IPS DF 6.9 (cell line): ENCODE data around the gene BCAN.

ENCODE experiments used
- DNase-seq: peaks from one replicate; pipeline ENCODE4 v3.0.0-alpha.2; 2013; ENCODE audit warnings: low read depth, low spot score
- H3K27ac ChIP-seq: one replicate; pipeline ENCODE4 v1.5.1; 2013; ENCODE audit warnings: low read length, control low read depth
- H3K27me3 ChIP-seq: 2 replicates; pipeline ENCODE4 v1.6.1; 2013; ENCODE audit warnings: mild to moderate bottlenecking, low read length; ENCODE audit not compliant: control insufficient read depth, insufficient read depth
- H3K36me3 ChIP-seq: 2 replicates; pipeline ENCODE4 v1.6.1; 2013; ENCODE audit warnings: low read length; ENCODE audit not compliant: control insufficient read depth, insufficient read depth
- H3K4me1 ChIP-seq: 2 replicates; pipeline ENCODE4 v1.6.1; 2013; ENCODE audit warnings: low read length; ENCODE audit not compliant: control insufficient read depth, insufficient read depth
- H3K4me3 ChIP-seq: 2 replicates; pipeline ENCODE4 v1.5.1; 2013; ENCODE audit warnings: mild to moderate bottlenecking, low read length
- H3K9me3 ChIP-seq: 2 replicates; pipeline ENCODE4 v1.6.1; 2013; ENCODE audit warnings: low read length, inconsistent platforms; ENCODE audit not compliant: control insufficient read depth, insufficient read depth
- WGBS: extraction: QIAGEN DNeasy Blood & Tissue Kit; methylation state at CpG from one replicate; pipeline ENCODE4 v1.1.7; 2013; ENCODE audit warnings: mixed read lengths, missing lambda C conversion rate; ENCODE audit not compliant: insufficient read length, insufficient coverage; 5-methylcytosine and 5-hydroxymethylcytosine counted together

Gene BCAN

DNA sequence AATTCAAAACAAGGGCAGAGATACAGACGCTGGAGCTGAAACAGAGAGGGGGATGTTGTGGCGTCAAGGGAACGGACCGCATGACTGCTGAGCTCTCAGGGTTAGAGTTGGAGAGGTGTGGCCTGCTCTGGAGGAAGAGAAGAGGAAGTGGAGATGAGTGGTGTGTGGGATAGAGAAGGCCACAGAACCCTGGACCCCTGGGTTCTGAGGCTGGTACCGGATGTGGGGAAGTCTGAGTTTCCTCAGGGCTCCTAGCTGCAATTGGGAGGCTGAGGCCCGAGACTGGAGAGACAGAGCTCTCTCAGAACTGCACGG is 1.8 kb downstream of the BCAN start:
- no peaks in the 10 kb centered on the region for H3K36me3 ChIP-seq
- H3K27ac ChIP-seq = no peak overlapping the region
- WGBS = no CpG with 5 or more reads among the region's 7 CpGs
- H3K4me1 ChIP-seq = 0 out of 2 replicates have a peak, but pooled peaks cover 3% of the 10 kb centered on the region
- H3K4me3 ChIP-seq = no peak overlapping the region
- peaks cover 17% of the 10 kb centered on the region; the same call in 1 of the 2 replicates for H3K27me3 ChIP-seq
- H3K9me3 ChIP-seq = no peaks in the 10 kb centered on the region
- no peak for DNase-seq

- Histone ChIP-seq H3K4me3 (no peak overlapping the region), H3K27ac (no peak overlapping the region), H3K27me3 (peaks cover 17% of the 10 kb centered on the region; the same call in 1 of the 2 replicates), H3K9me3 (no peaks in the 10 kb centered on the region), H3K4me1 (0 out of 2 replicates have a peak, but pooled peaks cover 3% of the 10 kb centered on the region), H3K36me3 (no peaks in the 10 kb centered on the region)
- no CpG with 5 or more reads among the region's 3 CpGs for WGBS
- DNase-seq = no peak
These were observed 2.2 kb downstream of the BCAN start for GRCh38 chr1:156644146-156644545.

GRCh38 chr1:156644640-156645039 is 2.7 kb downstream of the BCAN start:
- no peak for DNase-seq
- no CpG with 5 or more reads among the region's 1 CpG for WGBS
- 0 out of 2 replicates have a peak, but pooled peaks cover 3% of the 10 kb centered on the region for H3K4me1 ChIP-seq
- peaks cover 15% of the 10 kb centered on the region; the same call in 1 of the 2 replicates for H3K27me3 ChIP-seq
- no peak overlapping the region for H3K27ac ChIP-seq
- no peak overlapping the region for H3K4me3 ChIP-seq
- H3K9me3 ChIP-seq = no peaks in the 10 kb centered on the region
- no peaks in the 10 kb centered on the region for H3K36me3 ChIP-seq

- Histone ChIP-seq H3K9me3 (no peaks in the 10 kb centered on the region), H3K36me3 (no peaks in the 10 kb centered on the region), H3K27ac (no peak overlapping the region), H3K4me1 (0 out of 2 replicates have a peak, but pooled peaks cover 3% of the 10 kb centered on the region), H3K27me3 (peaks cover 14% of the 10 kb centered on the region; the same call in 1 of the 2 replicates), H3K4me3 (no peak overlapping the region)
- no CpG with 5 or more reads among the region's 3 CpGs for WGBS
- DNase-seq = no peak
These were observed 3.1 kb downstream of the BCAN start for GRCh38 chr1:156645056-156645455.

GRCh38 chr1:156645666-156646065 is 3.7 kb downstream of the BCAN start:
- H3K4me3 ChIP-seq = no peak overlapping the region
- no peak for DNase-seq
- WGBS = no CpG with 5 or more reads among the region's 1 CpG
- no peaks in the 10 kb centered on the region for H3K36me3 ChIP-seq
- H3K27ac ChIP-seq = no peak overlapping the region
- H3K4me1 ChIP-seq = 0 out of 2 replicates have a peak, but pooled peaks cover 3% of the 10 kb centered on the region
- no peaks in the 10 kb centered on the region for H3K9me3 ChIP-seq
- peaks cover 14% of the 10 kb centered on the region; the same call in 1 of the 2 replicates for H3K27me3 ChIP-seq

- Histone ChIP-seq H3K4me1 (0 out of 2 replicates have a peak, but pooled peaks cover 2% of the 10 kb centered on the region), H3K27me3 (peaks cover 9% of the 10 kb centered on the region; the same call in 1 of the 2 replicates), H3K9me3 (no peaks in the 10 kb centered on the region), H3K4me3 (no peak overlapping the region), H3K27ac (no peak overlapping the region), H3K36me3 (no peaks in the 10 kb centered on the region)
- WGBS = no CpG with 5 or more reads among the region's 51 CpGs
- no peak for DNase-seq
These were observed 4.9 kb downstream of the BCAN start for GRCh38 chr1:156646738-156647211.

DNA sequence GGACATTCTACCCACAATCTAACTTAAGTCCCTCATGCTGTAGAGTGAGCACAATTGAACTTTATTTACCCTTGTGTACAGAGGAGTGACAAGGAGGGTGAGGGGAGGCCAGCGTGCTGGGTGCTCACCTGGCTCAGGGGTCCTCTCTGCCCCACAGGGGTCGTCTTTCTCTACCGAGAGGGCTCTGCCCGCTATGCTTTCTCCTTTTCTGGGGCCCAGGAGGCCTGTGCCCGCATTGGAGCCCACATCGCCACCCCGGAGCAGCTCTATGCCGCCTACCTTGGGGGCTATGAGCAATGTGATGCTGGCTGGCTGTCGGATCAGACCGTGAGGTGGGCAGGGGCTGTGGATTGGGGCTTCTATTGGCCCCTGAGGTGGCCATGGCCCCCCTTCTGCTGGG is 5.4 kb downstream of the BCAN start:
- H3K9me3 ChIP-seq = no peaks in the 10 kb centered on the region
- no peak for DNase-seq
- 0 out of 2 replicates have a peak, but pooled peaks cover under 1% of the 10 kb centered on the region for H3K4me1 ChIP-seq
- H3K4me3 ChIP-seq = no peak overlapping the region
- no peak overlapping the region for H3K27ac ChIP-seq
- H3K36me3 ChIP-seq = no peaks in the 10 kb centered on the region
- peaks cover 8% of the 10 kb centered on the region; the same call in 1 of the 2 replicates for H3K27me3 ChIP-seq
- WGBS = no CpG with 5 or more reads among the region's 10 CpGs

- WGBS = no CpG with 5 or more reads among the region's 10 CpGs
- H3K4me3 ChIP-seq = no peak overlapping the region
- H3K4me1 ChIP-seq = no peaks in the 10 kb centered on the region
- H3K36me3 ChIP-seq = no peaks in the 10 kb centered on the region
- DNase-seq = no peak
- no peaks in the 10 kb centered on the region for H3K9me3 ChIP-seq
- peaks cover 3% of the 10 kb centered on the region; the same call in 1 of the 2 replicates for H3K27me3 ChIP-seq
- H3K27ac ChIP-seq = no peak overlapping the region
These were observed 6.6 kb downstream of the BCAN start for GRCh38 chr1:156648496-156648895.

- WGBS = no CpG with 5 or more reads among the region's 2 CpGs
- no peak for DNase-seq
These were observed 7.0 kb downstream of the BCAN start for GRCh38 chr1:156648951-156649350.

GRCh38 chr1:156652131-156652991 is 10.4 kb downstream of the BCAN start:
- H3K36me3 ChIP-seq = no peaks in the 10 kb centered on the region
- no peaks in the 10 kb centered on the region for H3K9me3 ChIP-seq
- no peak overlapping the region for H3K4me3 ChIP-seq
- peaks cover 2% of the 10 kb centered on the region; the same call in 1 of the 2 replicates for H3K27me3 ChIP-seq
- WGBS = no CpG with 5 or more reads among the region's 16 CpGs
- peaks cover 2% of the 10 kb centered on the region for H3K4me1 ChIP-seq
- no peak for DNase-seq
- no peak overlapping the region for H3K27ac ChIP-seq

More at GRCh38 chr1:156648951-156649350, 7.0 kb downstream of the BCAN start:
- Histone ChIP-seq H3K9me3 (no peaks in the 10 kb centered on the region), H3K27me3 (no peaks in the 10 kb centered on the region; the same call in 1 of the 2 replicates), H3K4me3 (no peak overlapping the region), H3K27ac (no peak overlapping the region), H3K36me3 (no peaks in the 10 kb centered on the region), H3K4me1 (no peaks in the 10 kb centered on the region)
